PFSK-1 (cell line): ENCODE results near the gene CRB2.

Experiments
- POLR2AphosphoS5 ChIP-seq: IDR thresholded peaks from 2 replicates; pipeline ENCODE4 v1.6.1; 2012; ENCODE audit warnings: low read depth, mild to moderate bottlenecking, control low read depth, low read length, moderate library complexity
- SIN3A ChIP-seq: IDR thresholded peaks from 2 replicates; pipeline ENCODE4 v1.6.1; 2012; ENCODE audit warnings: mild to moderate bottlenecking, low read length, moderate library complexity, borderline replicate concordance; ENCODE audit not compliant: insufficient read depth
- TAF1 ChIP-seq: IDR thresholded peaks from 2 replicates; pipeline ENCODE4 v1.6.1; 2012; ENCODE audit warnings: low read length, control low read depth, borderline replicate concordance; ENCODE audit not compliant: insufficient read depth
- TF ChIP-seq, protein P1 (sequence below), 2 experiments: IDR thresholded peaks; 2 replicates each; pipeline versions ENCODE4 v1.6.1 to v1.8.0; 2011 to 2012; ENCODE audit warnings: low read depth in 2 of 2, low read length in 2 of 2, control low read depth in 1 of 2, inconsistent platforms in 1 of 2, mild to moderate bottlenecking in 1 of 2, moderate library complexity in 1 of 2; ENCODE audit not compliant: insufficient read depth in 1 of 2

DNA sequence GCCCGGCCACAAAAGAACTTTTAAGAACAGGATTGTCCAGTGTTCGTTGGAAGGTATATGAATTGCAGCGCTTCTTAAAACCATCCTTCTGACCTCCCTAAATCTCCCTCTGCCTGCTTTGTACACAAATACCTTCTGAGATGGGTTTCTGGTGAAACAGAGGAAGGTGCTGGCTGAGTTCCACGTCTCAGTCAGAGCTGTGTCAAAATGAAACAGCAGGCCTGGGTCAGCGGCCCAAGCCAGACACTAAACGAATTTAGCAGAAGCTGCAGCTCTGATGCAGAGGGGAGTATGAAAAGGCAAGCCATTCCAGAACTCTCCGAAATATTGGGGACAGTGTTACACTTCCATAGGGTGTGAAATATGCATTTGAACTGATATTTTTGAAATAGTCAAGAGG is 37.8 kb upstream of the CRB2 start:
- TF ChIP-seq, protein P1, sequence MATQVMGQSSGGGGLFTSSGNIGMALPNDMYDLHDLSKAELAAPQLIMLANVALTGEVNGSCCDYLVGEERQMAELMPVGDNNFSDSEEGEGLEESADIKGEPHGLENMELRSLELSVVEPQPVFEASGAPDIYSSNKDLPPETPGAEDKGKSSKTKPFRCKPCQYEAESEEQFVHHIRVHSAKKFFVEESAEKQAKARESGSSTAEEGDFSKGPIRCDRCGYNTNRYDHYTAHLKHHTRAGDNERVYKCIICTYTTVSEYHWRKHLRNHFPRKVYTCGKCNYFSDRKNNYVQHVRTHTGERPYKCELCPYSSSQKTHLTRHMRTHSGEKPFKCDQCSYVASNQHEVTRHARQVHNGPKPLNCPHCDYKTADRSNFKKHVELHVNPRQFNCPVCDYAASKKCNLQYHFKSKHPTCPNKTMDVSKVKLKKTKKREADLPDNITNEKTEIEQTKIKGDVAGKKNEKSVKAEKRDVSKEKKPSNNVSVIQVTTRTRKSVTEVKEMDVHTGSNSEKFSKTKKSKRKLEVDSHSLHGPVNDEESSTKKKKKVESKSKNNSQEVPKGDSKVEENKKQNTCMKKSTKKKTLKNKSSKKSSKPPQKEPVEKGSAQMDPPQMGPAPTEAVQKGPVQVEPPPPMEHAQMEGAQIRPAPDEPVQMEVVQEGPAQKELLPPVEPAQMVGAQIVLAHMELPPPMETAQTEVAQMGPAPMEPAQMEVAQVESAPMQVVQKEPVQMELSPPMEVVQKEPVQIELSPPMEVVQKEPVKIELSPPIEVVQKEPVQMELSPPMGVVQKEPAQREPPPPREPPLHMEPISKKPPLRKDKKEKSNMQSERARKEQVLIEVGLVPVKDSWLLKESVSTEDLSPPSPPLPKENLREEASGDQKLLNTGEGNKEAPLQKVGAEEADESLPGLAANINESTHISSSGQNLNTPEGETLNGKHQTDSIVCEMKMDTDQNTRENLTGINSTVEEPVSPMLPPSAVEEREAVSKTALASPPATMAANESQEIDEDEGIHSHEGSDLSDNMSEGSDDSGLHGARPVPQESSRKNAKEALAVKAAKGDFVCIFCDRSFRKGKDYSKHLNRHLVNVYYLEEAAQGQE (IDR thresholded peaks at IDR 0.05; ENCODE audit: insufficient read depth in 1 of 2, low read depth in 2 of 2, low read length in 2 of 2), result no peak
- TF ChIP-seq SIN3A, result no peak
- TF ChIP-seq TAF1, result no peak
- TF ChIP-seq POLR2AphosphoS5, result no peak
